22Rv1 (cell line): ENCODE results near the gene AARS1.

Experiments used
- H3K27ac ChIP-seq: fragments of 450-650 bp; 2 replicates; pipeline ENCODE4 v1.5.1; 2017
- CTCF ChIP-seq: fragments of 450-650 bp; IDR thresholded peaks from 2 replicates; pipeline ENCODE4 v1.5.1; 2017; ENCODE audit warnings: mild to moderate bottlenecking
- ZFX ChIP-seq: fragments of 450-650 bp; IDR thresholded peaks from 2 replicates; pipeline ENCODE4 v1.6.1; 2017; ENCODE audit warnings: antibody characterized with exemption, borderline replicate concordance

The AARS1 gene

GRCh38 chr16:70306880-70307279, 17.6 kb upstream of the AARS1 start:
- no peak overlapping the region for H3K27ac ChIP-seq
- TF ChIP-seq CTCF (no peak), ZFX (no peak)

GRCh38 chr16:70304892-70305448, 15.7 kb upstream of the AARS1 start:
- TF ChIP-seq CTCF: no peak
- no peak for TF ChIP-seq ZFX
- no peak overlapping the region for H3K27ac ChIP-seq

- TF ChIP-seq CTCF (no peak), ZFX (no peak)
- H3K27ac ChIP-seq: no peak overlapping the region
Observed at GRCh38 chr16:70302745-70303144, 13.4 kb upstream of the AARS1 start.

GRCh38 chr16:70301121-70301520, 11.8 kb upstream of the AARS1 start:
- no peak overlapping the region for H3K27ac ChIP-seq
- no peak for TF ChIP-seq ZFX
- TF ChIP-seq CTCF: no peak

GRCh38 chr16:70298988-70299938, 10.0 kb upstream of the AARS1 start, which contains the start of gene DDX19B:
Gene DDX19B (plus strand): TSS chr16:70299186. CDS start chr16:70299298, 112 bp downstream.
- peak within 1 kb of the TSS; percentile 82 for H3K27ac ChIP-seq
- TF ChIP-seq CTCF (0 out of 2 replicates have a peak, but pooled peaks have one; percentile 6), ZFX (no peak)

GRCh38 chr16:70295634-70296033, 6.3 kb upstream of the AARS1 start:
- no peak overlapping the region for H3K27ac ChIP-seq
- TF ChIP-seq ZFX: no peak
- TF ChIP-seq CTCF: no peak
